ENCODE results near the gene FGD6. TPM values are rescaled to one million over a fixed set of nuclear protein-coding genes. Genes with fewer than 3 reads are reported as not detected.
"Not testable (repeated sequence)": the region's sequence is repeated elsewhere in the genome, so short reads cannot be mapped to it uniquely, and the experiment has no call there.

Gene FGD6
- total RNA-seq, 1 donor, result 0.27 TPM

DNA sequence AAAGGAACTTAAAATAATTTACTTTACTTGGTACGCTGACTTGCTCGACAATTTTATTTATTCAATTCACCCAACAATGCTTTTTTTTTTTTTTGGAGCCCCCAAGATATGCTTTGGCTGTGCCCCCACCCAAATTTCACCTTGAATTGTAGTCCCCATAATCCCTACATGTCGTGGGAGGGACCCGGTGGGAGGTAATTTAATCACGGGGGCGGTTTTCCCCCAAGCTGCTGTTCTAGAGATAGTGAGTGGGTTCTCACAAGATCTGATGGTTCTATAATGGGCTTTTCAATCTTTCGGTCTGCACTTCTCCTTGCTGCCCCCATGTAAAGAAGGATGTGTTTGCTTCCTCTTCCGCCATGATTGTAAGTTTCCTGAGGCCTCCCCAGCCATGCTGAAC, 10.4 kb downstream of the FGD6 start:
- no peak for DNase-seq (ENCODE audit: low read depth in 2 of 3, low spot score in 2 of 3)

DNA sequence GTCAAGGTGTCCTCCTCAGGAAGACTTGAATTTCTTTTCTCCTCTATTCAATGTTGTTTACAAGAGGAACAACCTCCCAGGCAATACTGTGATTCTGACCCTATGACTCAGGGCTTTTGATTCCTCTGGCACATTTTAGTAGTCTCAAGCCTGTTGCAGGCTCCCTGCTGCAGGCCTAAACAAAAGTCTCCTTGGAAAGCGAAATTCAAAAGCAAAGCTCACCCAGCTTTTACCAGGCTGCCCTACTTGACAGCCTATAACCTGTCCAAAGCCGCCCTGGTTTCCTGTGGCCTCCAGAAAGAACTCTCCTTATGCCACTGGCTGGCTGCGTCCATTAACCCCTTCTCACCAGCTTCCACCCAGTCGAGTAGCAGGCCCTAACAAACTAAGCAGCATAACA, 11.6 kb downstream of the FGD6 start:
- DNase-seq (ENCODE audit: low read depth in 2 of 3, low spot score in 2 of 3), result peak in 2 of 3 donors; percentile 26 to 54

DNA sequence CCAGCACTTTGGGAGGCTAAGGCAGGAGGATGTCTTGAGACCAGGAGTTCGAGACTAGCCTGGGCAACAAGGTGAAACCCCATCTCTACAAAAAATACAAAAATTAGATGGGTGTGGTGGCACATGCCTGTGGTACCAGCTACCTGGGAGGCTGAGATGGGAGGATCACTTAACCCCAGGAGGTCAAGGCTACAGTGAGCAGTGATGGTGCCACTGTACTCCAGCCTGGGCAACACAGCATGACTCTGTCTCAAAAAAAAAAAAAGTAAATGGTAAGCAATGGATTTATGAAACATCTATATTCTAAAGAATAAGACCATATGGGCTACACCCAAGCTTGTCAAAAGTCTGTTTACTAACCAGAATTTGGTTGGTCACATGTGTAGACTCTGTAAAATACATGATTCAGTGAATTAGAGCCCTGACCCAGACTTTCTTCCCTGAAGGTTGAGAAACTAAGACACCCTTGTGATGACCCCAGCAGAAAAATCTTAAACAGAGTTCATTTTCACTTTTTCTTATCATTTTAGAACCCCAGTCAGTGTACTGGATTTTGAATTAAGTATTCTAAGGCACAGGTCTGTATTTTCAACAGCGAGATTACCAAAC, 12.1 kb downstream of the FGD6 start:
- DNase-seq (ENCODE audit: low read depth in 2 of 3, low spot score in 2 of 3), result no peak

DNA sequence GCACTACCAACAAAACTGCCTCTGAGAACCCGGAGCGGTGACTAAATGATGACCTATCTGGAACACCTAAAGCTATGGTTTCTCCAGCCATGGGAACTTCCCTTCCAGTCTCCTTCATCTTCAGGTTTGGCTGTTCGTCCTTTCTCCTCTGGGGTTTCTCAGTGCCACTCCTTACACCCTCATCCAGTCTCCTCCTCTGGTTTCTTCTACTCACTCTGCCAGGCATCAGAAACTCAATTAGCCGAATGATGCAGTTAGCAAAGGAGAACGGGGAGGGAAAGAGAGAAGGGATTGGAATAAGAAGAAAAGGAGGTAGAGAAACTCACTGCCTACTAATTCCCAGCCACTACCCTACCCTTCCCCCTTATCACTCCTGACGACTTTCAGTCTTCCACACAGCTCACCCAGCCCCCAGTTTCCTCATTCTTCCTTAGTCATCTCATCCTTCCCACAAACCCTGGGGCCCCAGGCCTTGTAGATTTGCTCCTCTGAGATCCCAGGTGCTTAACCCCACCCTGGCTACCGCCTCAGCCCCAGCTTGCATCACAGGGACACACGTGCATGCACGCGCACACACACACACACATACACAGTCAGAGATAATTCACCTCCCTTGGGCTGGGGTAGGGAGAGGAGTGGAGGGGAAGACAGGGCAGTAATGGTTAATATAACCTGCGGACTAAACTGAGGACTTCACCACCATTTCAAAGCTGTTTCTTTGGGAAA, 13.0 kb downstream of the FGD6 start:
- peak in 2 of 3 donors; percentile 22 to 27 for DNase-seq (ENCODE audit: low read depth in 2 of 3, low spot score in 2 of 3)

DNA sequence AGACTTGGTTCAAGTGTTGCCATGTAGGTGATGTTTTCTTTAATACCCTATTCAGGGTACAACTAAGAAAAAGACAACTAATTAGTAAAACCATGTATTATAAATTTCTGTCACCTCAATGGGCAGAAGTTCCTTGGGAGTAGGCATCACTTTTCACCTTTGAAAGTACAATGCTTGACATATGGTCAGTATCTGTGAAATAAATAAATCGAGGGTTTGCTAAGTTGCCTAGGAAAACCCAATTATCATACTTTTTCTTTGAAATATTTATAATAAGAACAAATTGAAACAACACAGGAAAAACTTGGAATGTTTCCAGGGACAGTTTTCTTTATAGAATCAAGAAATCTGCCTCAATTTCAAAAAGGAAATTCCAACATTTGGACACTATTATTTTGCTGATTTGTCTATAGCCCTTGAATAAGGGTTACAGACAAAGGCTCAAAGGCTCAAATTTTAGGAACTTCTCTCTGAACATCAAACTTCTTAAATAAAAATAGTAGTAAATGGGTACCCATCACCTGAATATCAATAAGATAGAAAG, 13.7 kb downstream of the FGD6 start:
- DNase-seq (ENCODE audit: low read depth in 2 of 3, low spot score in 2 of 3), result no peak

DNA sequence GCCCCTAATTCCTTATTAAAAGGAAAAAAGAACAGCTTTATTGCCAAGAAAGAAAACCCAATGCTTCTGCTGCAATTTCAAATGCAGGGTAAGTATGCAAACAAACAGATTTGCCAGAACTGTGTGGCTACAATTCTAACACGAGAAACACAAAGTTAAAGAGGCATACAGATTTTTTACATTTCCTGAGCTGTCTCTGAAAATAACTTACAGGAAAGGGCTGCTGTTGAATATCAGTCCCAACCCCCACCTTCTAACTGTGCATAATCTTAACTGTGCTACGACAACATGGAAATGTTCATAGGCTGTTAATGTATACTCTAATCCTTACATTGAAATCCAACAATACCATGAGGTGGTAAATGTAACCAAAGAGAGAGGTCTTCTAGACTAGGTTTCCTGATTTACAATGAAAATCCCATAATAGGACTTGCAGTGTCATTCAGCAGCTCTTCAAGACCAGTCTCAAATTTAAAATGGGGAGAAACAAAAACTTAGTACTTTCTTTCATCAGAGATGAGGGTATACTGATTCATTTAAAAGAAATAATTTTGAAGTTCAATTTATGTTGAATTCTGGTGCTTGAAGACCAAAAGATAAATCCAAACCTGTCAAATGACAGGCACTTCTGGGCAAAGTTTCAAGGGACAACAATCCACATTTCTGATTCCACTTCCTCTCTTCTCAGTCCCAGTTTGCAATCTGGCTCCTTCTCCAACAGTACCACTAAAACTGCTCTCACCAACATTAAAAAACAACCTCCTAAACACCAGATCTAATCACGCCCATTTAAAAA, 14.4 kb downstream of the FGD6 start:
- DNase-seq (ENCODE audit: low read depth in 2 of 3, low spot score in 2 of 3), result peak in 1 of 3 donors; percentile 41

DNA sequence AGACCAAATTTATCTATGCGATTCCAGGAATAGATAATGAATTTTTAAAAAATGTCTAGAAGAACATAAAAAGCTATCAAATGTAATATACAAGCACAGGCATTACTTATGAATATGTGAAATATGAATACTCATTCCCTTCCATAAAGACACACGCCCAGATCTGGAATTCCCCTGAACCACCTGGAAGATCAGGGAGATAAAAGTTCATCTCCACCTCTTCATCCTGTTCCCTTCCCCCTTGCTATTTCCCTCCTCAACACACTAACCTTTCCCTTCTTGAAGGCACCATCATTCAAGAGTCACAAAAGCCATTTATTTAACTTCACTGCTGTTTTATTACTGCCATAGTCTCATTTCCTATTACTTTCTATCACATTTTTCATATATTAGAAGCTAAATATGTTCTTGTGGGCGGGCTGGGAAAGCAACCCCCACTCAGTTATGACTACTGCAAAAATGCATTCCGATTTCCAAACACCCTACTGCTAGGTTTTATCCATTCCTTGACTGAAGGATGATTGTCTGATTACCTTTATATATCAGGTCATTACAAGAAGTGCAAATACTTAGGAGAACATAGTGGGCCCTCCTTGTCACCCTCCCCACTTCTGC, 16.1 kb downstream of the FGD6 start:
- DNase-seq (ENCODE audit: low read depth in 2 of 3, low spot score in 2 of 3), result no peak

DNA sequence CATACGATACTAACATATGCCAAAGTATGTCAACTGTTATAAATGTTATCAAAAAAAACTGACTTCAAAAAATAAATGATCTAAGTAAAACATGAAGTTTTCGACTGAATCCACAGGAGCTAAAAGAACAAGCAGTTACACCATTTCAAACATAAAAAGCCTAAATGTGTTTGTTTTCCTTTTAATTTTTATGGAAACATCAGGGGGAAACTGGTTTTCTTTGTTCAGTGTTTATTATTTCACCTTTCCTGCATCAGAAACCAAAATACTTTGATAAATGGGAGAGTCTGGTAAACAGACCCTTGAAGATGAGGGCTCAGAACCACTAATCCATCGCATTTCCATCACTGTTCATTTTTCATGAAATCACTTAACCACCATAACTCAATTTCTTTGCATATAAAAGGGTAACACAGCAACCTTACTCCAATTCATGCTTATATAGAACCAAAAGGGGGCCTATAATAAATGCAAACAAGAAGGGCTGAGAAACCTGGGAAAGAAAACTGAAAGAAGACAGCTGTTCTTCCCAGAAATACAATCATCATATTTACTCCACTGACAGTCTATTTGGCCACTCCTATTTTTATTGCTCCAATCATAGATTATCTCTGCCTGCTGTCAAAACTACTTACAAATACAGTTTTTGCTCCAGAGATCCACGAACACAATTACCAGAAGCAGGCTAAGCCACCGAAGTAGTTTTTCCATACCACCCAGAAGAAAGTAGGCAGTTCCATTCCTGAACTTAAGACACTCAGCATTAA, 17.0 kb downstream of the FGD6 start:
- no peak for DNase-seq (ENCODE audit: low read depth in 2 of 3, low spot score in 2 of 3)

DNA sequence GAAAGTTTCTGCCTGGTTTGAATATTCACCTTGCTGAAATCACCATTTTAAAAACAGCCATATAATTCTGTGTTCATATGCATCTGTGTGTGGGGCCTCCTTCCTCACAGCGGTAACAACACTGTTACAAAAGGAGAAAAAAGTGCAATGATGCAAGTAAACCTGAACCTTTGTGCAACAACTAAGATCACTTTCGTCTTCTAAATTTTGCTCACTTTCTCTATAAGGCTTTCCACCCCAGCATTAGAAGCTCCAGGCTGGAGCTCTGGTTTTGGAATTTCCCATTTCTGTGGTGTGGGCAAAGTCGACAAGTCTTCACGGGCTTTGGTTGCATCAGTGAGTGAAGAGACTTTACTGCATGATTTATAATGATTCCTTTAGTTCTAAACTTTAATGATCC, 18.4 kb downstream of the FGD6 start:
- no peak for DNase-seq (ENCODE audit: low read depth in 2 of 3, low spot score in 2 of 3)

DNA sequence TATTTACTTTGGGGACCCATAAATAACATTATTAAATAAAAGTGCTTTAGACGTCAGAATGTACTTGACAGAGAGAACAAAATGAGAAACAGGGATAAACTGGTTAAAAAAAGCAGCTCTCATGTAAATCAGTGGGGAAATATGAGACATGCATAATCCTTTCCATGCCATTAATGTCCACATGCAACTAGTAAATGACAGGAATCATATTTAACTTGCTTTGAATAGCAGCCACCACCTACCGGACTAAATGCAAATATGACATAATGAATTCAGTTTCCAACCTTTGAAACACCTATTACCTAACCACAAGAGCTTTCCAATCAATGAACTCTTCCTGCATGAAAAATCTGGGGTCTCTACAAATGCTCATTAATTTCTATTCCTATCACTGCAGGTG, 19.6 kb downstream of the FGD6 start:
- DNase-seq (ENCODE audit: low read depth in 2 of 3, low spot score in 2 of 3), result no peak

DNA sequence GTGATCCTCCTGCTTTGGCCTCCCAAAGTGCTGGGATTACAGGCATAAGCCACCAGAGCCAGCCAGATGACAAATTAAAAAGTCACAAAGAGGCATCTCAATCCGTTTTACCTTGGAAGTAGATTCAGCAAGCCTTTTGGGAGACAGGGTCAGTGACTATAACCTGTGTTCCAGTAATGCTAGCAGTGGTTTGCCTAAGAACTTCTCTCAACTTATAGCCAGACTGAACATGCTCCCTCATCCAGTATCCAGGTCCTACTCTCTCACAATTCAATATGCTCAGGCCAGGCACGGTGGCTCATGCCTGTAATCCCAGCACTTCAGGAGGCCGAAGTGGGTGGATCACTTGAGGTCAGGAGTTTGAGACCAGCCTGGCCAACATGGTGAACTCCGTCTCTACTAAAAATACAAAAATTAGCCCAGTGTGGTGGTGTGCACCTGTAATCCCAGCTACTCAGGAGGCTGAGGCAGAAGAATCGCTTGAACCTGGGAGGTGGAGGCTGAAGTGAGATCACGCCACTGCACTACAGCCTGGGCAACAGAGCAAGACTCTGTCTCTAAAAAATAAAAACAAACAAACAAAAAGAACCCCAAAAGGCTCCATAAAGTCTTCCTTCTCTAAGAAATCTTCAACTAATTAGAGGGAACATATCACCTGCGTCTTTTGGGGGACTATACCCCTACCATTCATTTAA, 20.2 kb downstream of the FGD6 start:
- not testable (repeated sequence) for DNase-seq (ENCODE audit: low read depth in 2 of 3, low spot score in 2 of 3)

DNA sequence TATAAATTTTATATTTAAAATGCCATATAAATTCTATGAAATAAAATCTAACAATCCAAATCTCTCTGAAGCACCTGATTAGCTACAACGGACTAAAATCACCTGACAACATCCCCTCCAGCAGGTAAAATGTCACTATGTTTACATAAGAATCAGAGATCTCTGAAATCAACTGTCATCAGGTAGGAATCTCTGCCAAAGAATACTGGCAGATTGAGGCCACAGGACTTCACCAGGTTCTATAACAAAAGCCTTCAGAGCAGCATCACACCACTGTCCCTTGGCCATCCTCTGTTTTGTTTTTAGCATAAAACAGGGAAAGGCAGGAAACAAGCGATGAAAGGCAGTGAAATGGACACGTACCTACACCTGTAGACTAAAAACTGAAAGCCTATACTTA, 22.1 kb downstream of the FGD6 start:
- no peak for DNase-seq (ENCODE audit: low read depth in 2 of 3, low spot score in 2 of 3)

DNA sequence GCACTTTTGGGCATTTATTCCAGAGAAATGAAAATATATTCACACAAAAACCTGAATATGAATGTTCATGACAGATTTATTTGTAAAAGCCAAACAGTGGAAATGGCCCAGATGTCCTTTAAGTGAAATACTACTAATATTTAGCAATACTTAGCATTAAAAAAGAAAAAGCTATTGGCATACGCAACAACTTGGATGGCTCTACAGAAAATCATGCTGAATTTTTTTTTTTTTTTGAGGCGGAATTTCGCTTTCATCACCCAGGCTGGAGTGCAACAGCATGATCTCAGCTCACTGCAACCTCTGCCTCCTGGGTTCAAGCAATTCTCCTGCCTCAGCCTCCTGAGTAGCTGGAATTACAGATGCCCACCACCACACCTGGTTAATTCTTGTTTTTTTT, 24.1 kb downstream of the FGD6 start:
- DNase-seq (ENCODE audit: low read depth in 2 of 3, low spot score in 2 of 3), result no peak

DNA sequence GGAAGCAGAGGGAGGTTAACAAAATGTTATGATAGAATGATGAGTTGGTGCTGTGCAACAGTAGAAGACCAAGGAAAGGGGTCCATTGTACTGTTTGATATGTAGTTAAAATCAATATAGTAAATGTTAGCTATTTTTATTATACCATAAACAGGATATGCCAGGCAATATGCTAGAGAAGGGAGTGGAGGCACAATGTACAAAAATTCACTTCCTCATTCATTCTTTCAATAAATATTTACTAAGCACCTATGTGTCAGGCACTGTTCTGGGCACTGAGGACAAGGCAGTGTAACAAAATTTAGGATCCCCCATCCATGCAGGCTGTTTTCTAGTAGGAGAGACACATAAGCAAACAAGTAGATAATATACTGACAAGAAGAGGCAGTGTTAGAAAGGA, 25.0 kb downstream of the FGD6 start:
- no peak for DNase-seq (ENCODE audit: low read depth in 2 of 3, low spot score in 2 of 3)

DNA sequence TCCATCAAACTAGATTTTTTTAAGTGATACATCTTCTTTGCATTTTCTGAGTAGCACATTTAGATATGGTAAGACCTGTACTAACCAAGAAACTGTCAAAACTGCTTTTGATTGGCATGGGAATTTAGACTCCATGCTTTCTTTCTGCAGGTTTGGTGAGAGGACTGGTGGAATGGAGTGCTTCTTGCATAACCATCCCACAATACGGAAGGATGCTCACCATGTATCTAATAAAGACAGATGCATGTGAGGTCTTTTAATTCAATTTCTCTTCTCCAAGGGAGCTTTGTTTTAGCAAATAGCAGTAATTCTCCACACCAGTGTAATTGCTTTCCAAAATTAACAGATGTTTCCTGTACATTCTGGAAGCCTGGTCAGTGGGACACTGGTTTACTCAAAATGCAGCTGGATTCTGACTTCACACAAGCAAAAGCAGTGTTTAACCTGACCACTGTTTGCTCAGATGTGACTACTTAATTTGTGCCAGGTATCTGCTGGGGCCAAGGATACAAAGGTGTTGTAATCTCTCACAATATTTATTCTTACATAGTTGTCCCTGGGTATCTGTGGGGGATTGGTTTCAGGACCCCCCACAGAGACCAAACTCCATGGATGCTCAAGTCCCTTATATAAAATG, 26.1 kb downstream of the FGD6 start:
- no peak for DNase-seq (ENCODE audit: low read depth in 2 of 3, low spot score in 2 of 3)

DNA sequence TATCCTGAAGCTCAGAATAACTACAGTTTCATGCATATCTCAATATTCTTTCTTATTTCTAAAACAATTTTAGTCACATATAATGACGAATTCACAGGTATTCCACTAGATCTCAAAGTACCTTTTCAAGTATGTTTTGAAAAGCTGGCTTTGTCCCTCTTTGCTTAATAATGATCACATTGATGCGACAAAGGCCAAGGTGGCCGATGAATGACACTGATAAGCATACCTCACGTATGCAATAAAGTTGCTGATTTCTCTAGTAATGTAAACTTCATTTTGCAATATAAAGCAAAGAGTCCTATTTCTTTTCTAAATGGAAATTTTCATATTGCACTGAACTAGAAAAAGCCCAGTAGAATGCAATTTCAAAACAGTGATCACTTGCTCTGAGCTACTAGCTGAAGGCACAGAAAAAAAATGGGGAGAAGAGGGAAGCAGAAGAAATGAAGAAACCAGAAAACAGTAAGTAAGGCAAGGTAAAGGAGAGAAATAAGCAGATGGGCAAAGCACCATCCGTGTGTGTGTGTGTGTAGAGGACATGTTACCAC, 29.3 kb downstream of the FGD6 start:
- no peak for DNase-seq (ENCODE audit: low read depth in 2 of 3, low spot score in 2 of 3)

DNA sequence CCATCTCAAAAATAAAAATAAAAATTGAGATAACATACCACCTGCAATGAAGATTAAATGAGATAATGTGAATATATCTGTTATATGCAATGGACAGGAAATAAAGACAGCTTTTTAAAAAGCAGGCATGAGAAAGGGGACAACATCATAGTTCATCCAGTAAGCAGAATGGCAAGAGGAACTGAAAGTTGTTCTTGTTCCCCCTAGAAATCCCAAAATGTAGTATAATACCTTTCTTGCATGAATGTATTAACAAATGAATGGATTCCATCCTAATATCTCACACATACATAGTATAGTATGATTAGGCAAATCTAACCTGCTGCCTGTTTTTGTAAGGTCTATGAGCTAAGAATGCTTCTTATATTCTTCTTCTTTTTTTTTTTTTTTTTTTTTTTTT, 31.4 kb downstream of the FGD6 start:
- no peak for DNase-seq (ENCODE audit: low read depth in 2 of 3, low spot score in 2 of 3)

DNA sequence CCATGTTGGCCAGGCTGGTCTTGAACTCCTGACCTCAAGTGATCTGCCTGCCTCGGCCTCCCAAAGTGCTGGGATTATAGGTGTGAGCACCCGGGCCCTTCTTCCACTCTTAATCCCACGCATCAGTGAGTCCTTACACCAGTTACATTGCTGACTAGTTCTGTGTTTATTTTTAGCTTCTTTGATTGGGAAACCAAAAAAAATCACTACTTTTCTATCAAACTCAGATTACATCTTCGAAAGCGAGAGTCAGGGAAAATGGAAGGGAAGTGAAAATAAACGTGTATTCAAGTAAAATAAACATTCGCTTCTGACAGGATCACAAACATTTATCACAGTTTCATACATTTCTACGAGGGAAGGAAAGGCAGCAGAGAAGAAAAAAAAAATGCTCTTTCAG, 32.2 kb downstream of the FGD6 start:
- DNase-seq (ENCODE audit: low read depth in 2 of 3, low spot score in 2 of 3), result no peak

DNA sequence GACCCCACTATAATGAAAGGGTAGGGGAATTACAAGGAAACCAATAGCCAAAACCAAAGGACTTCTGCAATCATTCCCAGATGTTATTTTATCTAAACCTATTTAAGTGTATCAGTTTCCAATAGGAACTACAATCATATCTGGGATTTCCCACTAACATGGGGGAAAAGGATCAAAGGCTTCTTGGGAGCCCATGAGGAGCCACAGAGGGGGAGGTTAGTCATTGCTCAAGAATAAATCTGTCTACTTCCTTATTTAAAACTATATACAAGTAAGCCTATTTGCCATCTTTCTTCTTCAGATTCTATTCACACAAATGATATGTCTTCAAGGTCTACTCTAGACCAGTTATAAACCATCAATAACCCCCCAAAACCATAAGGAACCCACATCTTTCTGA, 33.1 kb downstream of the FGD6 start:
- DNase-seq (ENCODE audit: low read depth in 2 of 3, low spot score in 2 of 3), result no peak
